ENCODE measurements around the gene SALL3. TPM values are rescaled to one million over a fixed set of nuclear protein-coding genes. Genes with fewer than 3 reads are reported as not detected.

Gene SALL3
- total and polyA plus RNA-seq, 2 of the 8 experiments (the other 6 are each of a cell fraction or from before 2014, with no cell fraction given), result 10.5 to 46.4 TPM

GRCh38 chr18:79008356-79008940 lies 28.8 kb downstream of the SALL3 start (continued):
- no peak for TF ChIP-seq RNF2 (IDR thresholded peaks at IDR 0.05; ENCODE audit: borderline replicate concordance, low read depth, low read length, missing control alignments, poor library complexity, severe bottlenecking)
- no peak for TF ChIP-seq TAF7 (optimal IDR thresholded peaks at IDR 0.05; ENCODE audit: borderline replicate concordance, low read depth, low read length)
- no peak for TF ChIP-seq BCL11A (IDR thresholded peaks at IDR 0.05; ENCODE audit: low read depth in 2 of 2, low read length in 2 of 2)
- TF ChIP-seq SIRT6 (IDR thresholded peaks at IDR 0.05; ENCODE audit: low read length), result no peak
- TF ChIP-seq CEBPB (IDR thresholded peaks at IDR 0.05; ENCODE audit: low read depth, low read length), result no peak
- no peak for TF ChIP-seq JUND (IDR thresholded peaks at IDR 0.05; ENCODE audit: low read length)
- TF ChIP-seq MAFK (IDR thresholded peaks at IDR 0.05; ENCODE audit: low read depth, low read length), result no peak
- no peak for TF ChIP-seq HDAC6 (IDR thresholded peaks at IDR 0.05; ENCODE audit: low read depth, low read length)

Measured in H1 (cell line).